Astrocyte (in vitro differentiated cells and primary cell): ENCODE results near the gene ASB10.

Experiments used
- CTCF ChIP-seq: IDR thresholded peaks from 2 replicates; pipeline ENCODE4 v1.5.1; 2011; ENCODE audit warnings: low read depth, mild to moderate bottlenecking, inconsistent platforms, low read length, moderate library complexity; ENCODE audit not compliant: insufficient read depth
- EZH2 ChIP-seq: IDR thresholded peaks from 2 replicates; pipeline ENCODE4 v1.6.1; 2012; ENCODE audit warnings: mild to moderate bottlenecking, low read length, inconsistent platforms; ENCODE audit not compliant: insufficient read depth

GRCh38 chr7:151187409-151188251, 580 bp upstream of the ASB10 start:
- TF ChIP-seq EZH2 (no peak), CTCF (no peak)
